Measurements from ENCODE around the gene POLD3. TPM values are rescaled to one million over a fixed set of nuclear protein-coding genes. Genes with fewer than 3 reads are reported as not detected.
"Not testable (repeated sequence)": the region's sequence is repeated elsewhere in the genome, so short reads cannot be mapped to it uniquely, and the experiment has no call there.

Gene POLD3
- total RNA-seq, 4 donors from 2014 or later = 9.1 to 18.7 (median 12.4) TPM

GRCh38 chr11:74581954-74582547 lies 10.3 kb upstream of the POLD3 start:
- no peak overlapping the region for H3K27ac ChIP-seq
- H3K27me3 ChIP-seq = no peaks in the 10 kb centered on the region
- no peaks in the 10 kb centered on the region for H3K4me1 ChIP-seq
- 87 to 88% methylated on average over 4 of the region's 4 CpGs for WGBS, 2 donors (ENCODE audit: low coverage in 1 of 2)
- no peaks in the 10 kb centered on the region for H3K9me3 ChIP-seq
- no peaks in the 10 kb centered on the region for H3K36me3 ChIP-seq
- ATAC-seq = no peak
- no peak overlapping the region for H3K4me3 ChIP-seq
- no peak for TF ChIP-seq POLR2AphosphoS5 (IDR thresholded peaks at IDR 0.05)
- no peak for TF ChIP-seq EP300 (IDR thresholded peaks at IDR 0.05)
- TF ChIP-seq CTCF (IDR thresholded peaks at IDR 0.05) = no peak

- H3K9me3 ChIP-seq = no peaks in the 10 kb centered on the region
- WGBS, 2 donors (ENCODE audit: low coverage in 1 of 2) = 60 to 67% methylated on average over 1 to 3 of the region's 3 CpGs
- H3K27me3 ChIP-seq = no peaks in the 10 kb centered on the region
- TF ChIP-seq EP300 (IDR thresholded peaks at IDR 0.05) = no peak
- no peak for TF ChIP-seq POLR2A (IDR thresholded peaks at IDR 0.05)
- TF ChIP-seq CTCF (IDR thresholded peaks at IDR 0.05) = no peak
- TF ChIP-seq POLR2AphosphoS5 (IDR thresholded peaks at IDR 0.05) = no peak
- ATAC-seq = no peak
- no peak overlapping the region for H3K27ac ChIP-seq
- no peaks in the 10 kb centered on the region for H3K36me3 ChIP-seq
- H3K4me1 ChIP-seq = no peaks in the 10 kb centered on the region
- H3K4me3 ChIP-seq = no peak overlapping the region
These were observed 9.3 kb upstream of the POLD3 start for GRCh38 chr11:74583024-74583624.

GRCh38 chr11:74590492-74590891 lies 1.9 kb upstream of the POLD3 start:
- 69 to 91% methylated on average over 2 to 3 of the region's 7 CpGs for WGBS, 2 donors (ENCODE audit: low coverage in 1 of 2)
- H3K4me3 ChIP-seq, H3K27me3 ChIP-seq, ATAC-seq, H3K27ac ChIP-seq, H3K9me3 ChIP-seq: not testable (repeated sequence)
- H3K4me1 ChIP-seq = peaks cover 0 to 22% (median 15%) of the 10 kb centered on the region in 3 donors
- H3K36me3 ChIP-seq = peaks cover 0 to 11% of the 10 kb centered on the region in 2 donors

- Histone ChIP-seq H3K27me3 (no peaks in the 10 kb centered on the region), H3K9me3 (no peaks in the 10 kb centered on the region), H3K4me1 (peaks cover 0 to 22% (median 15%) of the 10 kb centered on the region in 3 donors), H3K4me3 (peak overlapping the region; percentile 76 to 97), H3K36me3 (peaks cover 0 to 27% of the 10 kb centered on the region in 2 donors), H3K27ac (peak overlapping the region in 3 of 4 donors; percentile 39 to 86 (median 86))
- WGBS, 2 donors (ENCODE audit: low coverage in 1 of 2) = 4 to 6% methylated on average over 6 to 7 of the region's 7 CpGs
- no peak for TF ChIP-seq POLR2A (IDR thresholded peaks at IDR 0.05)
- TF ChIP-seq POLR2AphosphoS5 (IDR thresholded peaks at IDR 0.05) = no peak
- no peak for TF ChIP-seq CTCF (IDR thresholded peaks at IDR 0.05)
- TF ChIP-seq EP300 (IDR thresholded peaks at IDR 0.05) = no peak
- peak; percentile 47 for ATAC-seq
These were observed 330 bp upstream of the POLD3 start for GRCh38 chr11:74592063-74592440.

- no peak for ATAC-seq
- WGBS, 2 donors (ENCODE audit: low coverage in 1 of 2) = 0% methylated on average over 1 of the region's 1 CpG
- H3K27me3 ChIP-seq = no peaks in the 10 kb centered on the region
- H3K4me1 ChIP-seq = peaks cover 0 to 22% (median 15%) of the 10 kb centered on the region in 3 donors
- no peaks in the 10 kb centered on the region for H3K9me3 ChIP-seq
- peak overlapping the region in 2 of 4 donors; percentile 86 for H3K27ac ChIP-seq
- peak overlapping the region; percentile 76 to 97 for H3K4me3 ChIP-seq
- H3K36me3 ChIP-seq = peaks cover 0 to 38% of the 10 kb centered on the region in 2 donors
- no peak for TF ChIP-seq EP300 (IDR thresholded peaks at IDR 0.05)
- no peak for TF ChIP-seq CTCF (IDR thresholded peaks at IDR 0.05)
- TF ChIP-seq POLR2A (IDR thresholded peaks at IDR 0.05) = no peak
- TF ChIP-seq POLR2AphosphoS5 (IDR thresholded peaks at IDR 0.05) = no peak
These were observed 1.1 kb downstream of the POLD3 start for GRCh38 chr11:74593463-74593862.

Measured in gastroesophageal sphincter (tissue), 4 donors.